Uterus (tissue), 4 donors: ENCODE data around the gene VAC14. TPM values are rescaled to one million over a fixed set of nuclear protein-coding genes. Genes with fewer than 3 reads are reported as not detected.
A peak's percentile ranks its signal among the peaks of the same experiment; 100 is the strongest.

Experiments
- DNase-seq, 2 donors: peaks; one replicate each; pipeline ENCODE4 v3.0.0-alpha.2; 2019 to 2020
- H3K27ac ChIP-seq, 2 donors: fragments of 200-600 bp; sonication (generic); 1 replicate in 1 of 2; 2 replicates in 1 of 2; pipeline ENCODE4 v1.5.1; 2016 to 2018
- H3K27me3 ChIP-seq, 2 donors: fragments of 200-600 bp; sonication (generic); one replicate each; pipeline ENCODE4 v1.5.1; 2018 to 2019; ENCODE audit warnings: control low read depth in 1 of 2
- H3K36me3 ChIP-seq, 2 donors: fragments of 200-600 bp; sonication (generic); one replicate each; pipeline ENCODE4 v1.5.1; 2019; ENCODE audit warnings: control low read depth in 1 of 2
- H3K4me1 ChIP-seq, 2 donors: fragments of 200-600 bp; sonication (generic); one replicate each; pipeline ENCODE4 v1.5.1; 2018 to 2019; ENCODE audit warnings: control low read depth in 1 of 2
- H3K4me3 ChIP-seq, 2 donors: fragments of 200-600 bp; sonication (generic); 1 replicate in 1 of 2; 2 replicates in 1 of 2; pipeline ENCODE4 v1.5.1; 2018 to 2019; ENCODE audit warnings: mild to moderate bottlenecking in 1 of 2
- H3K9me3 ChIP-seq, 2 donors: fragments of 200-600 bp; sonication (generic); one replicate each; pipeline ENCODE4 v1.5.1; 2019; ENCODE audit warnings: control low read depth in 1 of 2
- POLR2A ChIP-seq, 2 donors: fragments of 450-650 bp; IDR thresholded peaks; one replicate each; pipeline ENCODE4 v1.6.1; 2016; ENCODE audit warnings: antibody characterized with exemption in 2 of 2, mild to moderate bottlenecking in 1 of 2, moderate library complexity in 1 of 2
- intact Hi-C: fragments of 100-400 bp; cut with DNase I; formaldehyde crosslinking; loops from one replicate; pipeline ENCODE4 v1.15.1; 2023; ENCODE audit warnings: low total_unique reads
- total RNA-seq, 4 donors: library from RNA; depleted of rRNA in 3 of 4; stranded (reverse); fragments of >200 nt in 3 of 4; gene quantifications; one replicate each; pipeline versions ENCODE4 v1.1.0 to v1.2.4, GENCODE V29; 2014 to 2023
- TF ChIP-seq, protein P1 (sequence below), 4 experiments: fragments of 200-600 bp in 2 of 4; fragments of 450-650 bp in 2 of 4; sonication (generic) in 2 of 4; IDR thresholded peaks; one replicate each; pipeline ENCODE4 v1.5.1; 2016 to 2019; ENCODE audit warnings: antibody characterized with exemption in 4 of 4, mild to moderate bottlenecking in 2 of 4, moderate library complexity in 1 of 4
- donor health status: DM: yes; HTN: yes; CAD: no.

VAC14 gene
- total RNA-seq, 4 donors from 2014 or later = 4.7 to 30.6 (median 17.4) TPM

DNA sequence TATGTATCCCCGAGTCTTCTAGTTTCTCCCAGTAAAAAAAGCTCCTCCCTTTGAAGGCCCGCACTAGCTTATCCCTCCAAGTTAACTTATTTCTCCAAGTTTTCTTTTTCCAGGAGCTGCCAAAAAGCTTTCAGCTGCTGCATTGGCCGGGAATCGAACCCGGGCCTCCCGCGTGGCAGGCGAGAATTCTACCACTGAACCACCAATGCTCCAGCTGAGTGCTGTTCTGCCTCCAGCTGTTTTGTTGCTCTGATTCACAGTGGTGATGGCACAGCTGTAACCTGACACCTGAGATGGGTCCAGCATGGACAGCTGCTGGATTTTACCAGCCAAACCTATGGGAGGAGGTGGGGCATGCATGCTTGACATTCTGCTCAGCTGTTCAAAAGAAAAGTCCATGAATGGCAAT, 22.1 kb downstream of the VAC14 start:
- H3K36me3 ChIP-seq = no peaks in the 10 kb centered on the region
- H3K27ac ChIP-seq = peak overlapping the region; percentile 35 to 43
- H3K27me3 ChIP-seq = no peaks in the 10 kb centered on the region
- H3K4me3 ChIP-seq = no peak overlapping the region
- intact Hi-C loops = no loop called here
- TF ChIP-seq, protein P1, sequence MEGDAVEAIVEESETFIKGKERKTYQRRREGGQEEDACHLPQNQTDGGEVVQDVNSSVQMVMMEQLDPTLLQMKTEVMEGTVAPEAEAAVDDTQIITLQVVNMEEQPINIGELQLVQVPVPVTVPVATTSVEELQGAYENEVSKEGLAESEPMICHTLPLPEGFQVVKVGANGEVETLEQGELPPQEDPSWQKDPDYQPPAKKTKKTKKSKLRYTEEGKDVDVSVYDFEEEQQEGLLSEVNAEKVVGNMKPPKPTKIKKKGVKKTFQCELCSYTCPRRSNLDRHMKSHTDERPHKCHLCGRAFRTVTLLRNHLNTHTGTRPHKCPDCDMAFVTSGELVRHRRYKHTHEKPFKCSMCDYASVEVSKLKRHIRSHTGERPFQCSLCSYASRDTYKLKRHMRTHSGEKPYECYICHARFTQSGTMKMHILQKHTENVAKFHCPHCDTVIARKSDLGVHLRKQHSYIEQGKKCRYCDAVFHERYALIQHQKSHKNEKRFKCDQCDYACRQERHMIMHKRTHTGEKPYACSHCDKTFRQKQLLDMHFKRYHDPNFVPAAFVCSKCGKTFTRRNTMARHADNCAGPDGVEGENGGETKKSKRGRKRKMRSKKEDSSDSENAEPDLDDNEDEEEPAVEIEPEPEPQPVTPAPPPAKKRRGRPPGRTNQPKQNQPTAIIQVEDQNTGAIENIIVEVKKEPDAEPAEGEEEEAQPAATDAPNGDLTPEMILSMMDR (IDR thresholded peaks at IDR 0.05) = no peak
- no peak for TF ChIP-seq POLR2A (IDR thresholded peaks at IDR 0.05)
- peak; percentile 83 to 89 for DNase-seq
- no peaks in the 10 kb centered on the region for H3K4me1 ChIP-seq
- no peaks in the 10 kb centered on the region for H3K9me3 ChIP-seq

GRCh38 chr16:70777973-70778406, 23.0 kb downstream of the VAC14 start:
- no peaks in the 10 kb centered on the region for H3K9me3 ChIP-seq
- no peaks in the 10 kb centered on the region for H3K36me3 ChIP-seq
- no peaks in the 10 kb centered on the region for H3K4me1 ChIP-seq
- intact Hi-C loops = no loop called here
- peak in 1 of 2 donors; percentile 33 for DNase-seq
- no peaks in the 10 kb centered on the region for H3K27me3 ChIP-seq
- no peak for TF ChIP-seq POLR2A (IDR thresholded peaks at IDR 0.05)
- TF ChIP-seq, protein P1 (IDR thresholded peaks at IDR 0.05) = no peak
- peak overlapping the region; percentile 38 to 43 for H3K27ac ChIP-seq
- H3K4me3 ChIP-seq = no peak overlapping the region

GRCh38 chr16:70777496-70777895, 23.5 kb downstream of the VAC14 start:
- intact Hi-C loops = no loop called here
- H3K36me3 ChIP-seq = no peaks in the 10 kb centered on the region
- H3K4me1 ChIP-seq = no peaks in the 10 kb centered on the region
- H3K9me3 ChIP-seq = no peaks in the 10 kb centered on the region
- peak in 1 of 2 donors; percentile 13 for DNase-seq
- TF ChIP-seq POLR2A (IDR thresholded peaks at IDR 0.05) = no peak
- TF ChIP-seq, protein P1 (IDR thresholded peaks at IDR 0.05) = no peak
- H3K4me3 ChIP-seq = no peak overlapping the region
- H3K27me3 ChIP-seq = no peaks in the 10 kb centered on the region
- peak overlapping the region; percentile 38 to 43 for H3K27ac ChIP-seq

DNA sequence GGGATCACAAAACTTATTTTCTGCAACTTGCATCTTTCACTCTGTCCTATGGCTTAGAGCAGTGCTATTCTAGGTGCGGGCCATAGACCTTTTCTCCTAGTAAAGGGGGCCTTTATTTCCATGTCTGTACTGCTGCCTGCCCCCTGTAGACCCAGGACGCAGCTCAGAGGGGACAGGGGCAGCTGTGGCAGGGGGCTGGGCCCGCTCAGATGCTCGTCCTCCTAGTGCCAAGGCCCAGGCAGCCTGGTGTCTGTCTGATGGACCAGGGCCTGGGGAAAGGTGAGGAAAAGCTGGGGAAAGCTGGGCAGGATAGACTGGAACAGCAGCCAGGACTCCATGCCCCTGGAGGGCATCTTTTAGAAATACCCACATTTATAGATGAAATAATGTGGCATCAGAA, 25.6 kb downstream of the VAC14 start:
- Histone ChIP-seq H3K4me1 (no peaks in the 10 kb centered on the region), H3K27ac (no peak overlapping the region), H3K4me3 (no peak overlapping the region), H3K36me3 (no peaks in the 10 kb centered on the region), H3K9me3 (no peaks in the 10 kb centered on the region), H3K27me3 (no peaks in the 10 kb centered on the region)
- intact Hi-C loops = no loop called here
- no peak for TF ChIP-seq POLR2A (IDR thresholded peaks at IDR 0.05)
- TF ChIP-seq, protein P1 (IDR thresholded peaks at IDR 0.05) = no peak
- DNase-seq = peak in 1 of 2 donors; percentile 5

DNA sequence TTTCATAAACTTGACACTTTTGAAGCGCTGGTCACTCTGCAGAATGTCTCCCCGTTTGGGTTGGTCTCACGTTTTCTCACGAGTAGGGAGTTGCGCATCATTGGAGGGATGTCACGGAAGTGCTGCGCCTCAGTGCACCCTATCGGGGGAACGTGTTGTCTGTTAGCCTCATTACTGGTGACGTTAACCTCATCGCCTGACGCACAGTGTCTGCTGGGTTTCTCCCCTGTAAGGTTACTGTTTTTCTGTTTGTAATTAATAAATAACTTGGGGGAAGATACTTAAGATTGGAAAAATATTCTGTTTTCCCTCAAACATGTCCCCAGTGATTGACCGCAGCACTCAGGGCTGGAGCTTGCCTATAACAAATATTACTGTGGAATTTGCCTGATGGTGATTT, 26.7 kb downstream of the VAC14 start:
- no peaks in the 10 kb centered on the region for H3K9me3 ChIP-seq
- no peaks in the 10 kb centered on the region for H3K4me1 ChIP-seq
- DNase-seq = no peak
- H3K4me3 ChIP-seq = no peak overlapping the region
- no peak for TF ChIP-seq POLR2A (IDR thresholded peaks at IDR 0.05)
- TF ChIP-seq, protein P1 (IDR thresholded peaks at IDR 0.05) = no peak
- intact Hi-C loops = no loop called here
- no peaks in the 10 kb centered on the region for H3K36me3 ChIP-seq
- H3K27ac ChIP-seq = no peak overlapping the region
- H3K27me3 ChIP-seq = no peaks in the 10 kb centered on the region
